Coronary artery (tissue), 2 donors: Measurements from ENCODE around the gene C19orf81.

ENCODE experiments used
- DNase-seq: peaks from one replicate; pipeline ENCODE4 v3.0.0-alpha.2; 2017; ENCODE audit warnings: low spot score
- H3K27ac ChIP-seq, 2 donors: fragments of 200-600 bp; sonication (generic); one replicate each; pipeline ENCODE4 v1.5.1; 2016 to 2019
- H3K4me3 ChIP-seq: fragments of 200-600 bp; sonication (generic); 2 replicates; pipeline ENCODE4 v1.5.1; 2016; ENCODE audit warnings: mild to moderate bottlenecking, moderate library complexity
- CTCF ChIP-seq: fragments of 200-600 bp; sonication (generic); IDR thresholded peaks from one replicate; pipeline ENCODE4 v1.5.1; 2019; ENCODE audit warnings: antibody characterized with exemption

The C19orf81 gene

GRCh38 chr19:50693064-50693975 lies 44.1 kb downstream of the C19orf81 start:
- Histone ChIP-seq H3K27ac (no peak overlapping the region), H3K4me3 (no peak overlapping the region)
- DNase-seq, result no peak
- no peak for TF ChIP-seq CTCF

GRCh38 chr19:50694815-50695145 lies 45.5 kb downstream of the C19orf81 start:
- DNase-seq, result no peak
- Histone ChIP-seq H3K4me3 (no peak overlapping the region), H3K27ac (no peak overlapping the region)
- no peak for TF ChIP-seq CTCF

GRCh38 chr19:50695251-50696093 lies 46.2 kb downstream of the C19orf81 start:
- TF ChIP-seq CTCF, result no peak
- no peak overlapping the region for H3K4me3 ChIP-seq
- DNase-seq, result no peak
- no peak overlapping the region for H3K27ac ChIP-seq

- H3K4me3 ChIP-seq, result no peak overlapping the region
- DNase-seq, result no peak
- no peak overlapping the region for H3K27ac ChIP-seq
- TF ChIP-seq CTCF, result no peak
These were observed 46.8 kb downstream of the C19orf81 start for GRCh38 chr19:50696094-50696483.

- TF ChIP-seq CTCF, result no peak
- H3K27ac ChIP-seq, result no peak overlapping the region
- H3K4me3 ChIP-seq, result no peak overlapping the region
- no peak for DNase-seq
These were observed 48.3 kb downstream of the C19orf81 start for GRCh38 chr19:50697414-50698124.

GRCh38 chr19:50701367-50701985 lies 52.2 kb downstream of the C19orf81 start:
- no peak for TF ChIP-seq CTCF

More at GRCh38 chr19:50701367-50701985, 52.2 kb downstream of the C19orf81 start:
- Histone ChIP-seq H3K4me3 (no peak overlapping the region), H3K27ac (no peak overlapping the region)
- no peak for DNase-seq
